Lower lobe of right lung (tissue), 2 donors: ENCODE measurements around the gene IGFBP2. TPM values are rescaled to one million over a fixed set of nuclear protein-coding genes. Genes with fewer than 3 reads are reported as not detected.

Experiments used
- ATAC-seq, 2 donors: fragments of 200-7000 bp; cut with Tn5 transposase; one replicate each; pipeline ENCODE4 v1.9.1; 2020 to 2022; ENCODE audit warnings: mild to moderate bottlenecking in 2 of 2, moderate library complexity in 2 of 2
- DNase-seq: peaks from one replicate; pipeline ENCODE4 v3.0.0-alpha.2; 2020
- H3K27ac ChIP-seq: fragments of 200-600 bp; one replicate; pipeline ENCODE4 v1.8.0; 2022
- H3K27me3 ChIP-seq: fragments of 200-600 bp; one replicate; pipeline ENCODE4 v1.8.0; 2022; ENCODE audit warnings: low read depth
- H3K36me3 ChIP-seq: fragments of 200-600 bp; one replicate; pipeline ENCODE4 v1.8.0; 2022; ENCODE audit warnings: mild to moderate bottlenecking
- H3K4me1 ChIP-seq: fragments of 200-600 bp; one replicate; pipeline ENCODE4 v1.8.0; 2022
- H3K4me3 ChIP-seq: fragments of 200-600 bp; one replicate; pipeline ENCODE4 v1.8.0; 2022; ENCODE audit warnings: mild to moderate bottlenecking
- H3K9me3 ChIP-seq: fragments of 200-600 bp; one replicate; pipeline ENCODE4 v1.8.0; 2022
- intact Hi-C: fragments of 100-400 bp; cut with DNase I; formaldehyde crosslinking; loops from one replicate; pipeline ENCODE4 v1.11.0; 2022
- total RNA-seq: library from RNA; stranded (reverse); fragmentation: NEBNext Ultra II Directional; extraction: Animal tissue kit (Norgen Biotek cat#: 25700); gene quantifications from one replicate; pipeline ENCODE4 v1.2.1, GENCODE V29; 2021
- TF ChIP-seq, protein P1 (sequence below): fragments of 200-600 bp; IDR thresholded peaks from one replicate; pipeline ENCODE4 v1.8.0; 2022; ENCODE audit warnings: antibody characterized with exemption, mild to moderate bottlenecking
- donor health status: DM: no; HTN: yes; CAD: no; lungs with severe emphysema.

IGFBP2 gene
- total RNA-seq, 1 donor from 2014 or later = 37.7 TPM

DNA sequence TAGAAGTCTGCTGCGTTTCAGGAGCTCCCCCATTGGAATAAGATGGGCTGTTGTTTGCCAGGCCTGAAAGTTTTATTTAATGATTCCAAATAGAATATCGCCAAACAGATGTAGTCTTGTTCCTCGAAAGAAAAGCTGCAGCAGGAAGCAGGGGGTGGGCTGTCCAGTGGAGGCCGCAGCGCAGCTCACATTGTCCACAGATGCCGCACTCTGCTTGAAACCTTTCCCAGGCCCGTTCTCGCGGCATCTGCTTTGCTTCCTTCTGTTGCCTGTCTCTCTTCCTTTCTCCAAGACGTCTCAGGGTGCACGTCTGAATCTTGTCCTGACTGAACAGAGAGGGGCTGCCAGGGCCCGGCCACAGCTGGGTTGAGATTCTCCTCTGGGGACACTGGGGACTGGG, 12.4 kb upstream of the IGFBP2 start:
- Histone ChIP-seq H3K27me3 (no peaks in the 10 kb centered on the region), H3K9me3 (no peaks in the 10 kb centered on the region), H3K4me3 (no peak overlapping the region), H3K36me3 (no peaks in the 10 kb centered on the region), H3K4me1 (no peaks in the 10 kb centered on the region), H3K27ac (no peak overlapping the region)
- DNase-seq (no peak), ATAC-seq (no peak)
- TF ChIP-seq, protein P1, sequence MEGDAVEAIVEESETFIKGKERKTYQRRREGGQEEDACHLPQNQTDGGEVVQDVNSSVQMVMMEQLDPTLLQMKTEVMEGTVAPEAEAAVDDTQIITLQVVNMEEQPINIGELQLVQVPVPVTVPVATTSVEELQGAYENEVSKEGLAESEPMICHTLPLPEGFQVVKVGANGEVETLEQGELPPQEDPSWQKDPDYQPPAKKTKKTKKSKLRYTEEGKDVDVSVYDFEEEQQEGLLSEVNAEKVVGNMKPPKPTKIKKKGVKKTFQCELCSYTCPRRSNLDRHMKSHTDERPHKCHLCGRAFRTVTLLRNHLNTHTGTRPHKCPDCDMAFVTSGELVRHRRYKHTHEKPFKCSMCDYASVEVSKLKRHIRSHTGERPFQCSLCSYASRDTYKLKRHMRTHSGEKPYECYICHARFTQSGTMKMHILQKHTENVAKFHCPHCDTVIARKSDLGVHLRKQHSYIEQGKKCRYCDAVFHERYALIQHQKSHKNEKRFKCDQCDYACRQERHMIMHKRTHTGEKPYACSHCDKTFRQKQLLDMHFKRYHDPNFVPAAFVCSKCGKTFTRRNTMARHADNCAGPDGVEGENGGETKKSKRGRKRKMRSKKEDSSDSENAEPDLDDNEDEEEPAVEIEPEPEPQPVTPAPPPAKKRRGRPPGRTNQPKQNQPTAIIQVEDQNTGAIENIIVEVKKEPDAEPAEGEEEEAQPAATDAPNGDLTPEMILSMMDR = no peak
- intact Hi-C loops = no loop called here

DNA sequence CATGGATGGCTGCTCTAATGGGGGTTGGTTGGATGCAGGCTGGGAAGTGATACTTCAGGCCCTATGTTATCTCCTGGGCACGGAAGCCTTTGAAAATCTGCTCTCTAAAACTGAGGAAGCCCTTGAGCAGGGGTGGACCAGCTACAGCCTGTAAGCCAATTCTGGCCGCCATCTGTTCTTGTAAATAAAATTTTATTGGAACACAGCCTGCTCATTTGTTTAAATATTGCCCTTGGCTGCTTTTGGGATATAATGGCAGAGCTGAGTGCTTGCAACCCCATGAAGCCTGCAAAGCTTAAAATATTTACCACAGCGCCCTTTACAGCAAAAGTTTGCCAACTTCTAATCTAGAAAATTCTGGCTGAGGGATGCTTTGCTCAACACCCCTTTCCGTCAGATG, 11.9 kb upstream of the IGFBP2 start:
- no peaks in the 10 kb centered on the region for H3K4me1 ChIP-seq
- H3K27ac ChIP-seq = no peak overlapping the region
- DNase-seq (no peak), ATAC-seq (no peak)
- no peak overlapping the region for H3K4me3 ChIP-seq
- no peaks in the 10 kb centered on the region for H3K27me3 ChIP-seq
- no peaks in the 10 kb centered on the region for H3K9me3 ChIP-seq
- no peaks in the 10 kb centered on the region for H3K36me3 ChIP-seq
- intact Hi-C loops = no loop called here
- TF ChIP-seq, protein P1 = no peak

DNA sequence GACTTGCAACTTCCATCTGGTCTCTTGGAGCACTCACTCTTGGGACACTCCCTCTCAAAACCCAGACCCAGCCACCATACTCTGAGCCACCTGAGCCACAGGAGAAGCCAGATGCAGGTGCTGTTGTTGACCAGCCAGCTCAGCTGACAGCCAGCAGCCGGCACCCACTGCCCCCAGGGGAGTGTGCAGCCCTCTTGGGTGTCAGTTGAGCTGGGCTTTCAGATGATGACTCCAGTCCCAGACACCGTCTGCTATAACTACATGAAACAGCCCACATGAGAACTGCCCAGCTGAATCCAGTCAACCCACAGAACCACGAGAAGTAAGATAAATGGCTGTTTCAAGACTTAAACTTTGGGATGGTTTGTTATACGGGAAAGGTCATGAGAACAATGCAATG, 10.7 kb upstream of the IGFBP2 start:
- H3K27ac ChIP-seq = no peak overlapping the region
- H3K27me3 ChIP-seq = no peaks in the 10 kb centered on the region
- H3K9me3 ChIP-seq = no peaks in the 10 kb centered on the region
- H3K4me3 ChIP-seq = no peak overlapping the region
- ATAC-seq = no peak
- H3K4me1 ChIP-seq = no peaks in the 10 kb centered on the region
- intact Hi-C loops = no loop called here
- DNase-seq = no peak
- no peaks in the 10 kb centered on the region for H3K36me3 ChIP-seq
- TF ChIP-seq, protein P1 = no peak

DNA sequence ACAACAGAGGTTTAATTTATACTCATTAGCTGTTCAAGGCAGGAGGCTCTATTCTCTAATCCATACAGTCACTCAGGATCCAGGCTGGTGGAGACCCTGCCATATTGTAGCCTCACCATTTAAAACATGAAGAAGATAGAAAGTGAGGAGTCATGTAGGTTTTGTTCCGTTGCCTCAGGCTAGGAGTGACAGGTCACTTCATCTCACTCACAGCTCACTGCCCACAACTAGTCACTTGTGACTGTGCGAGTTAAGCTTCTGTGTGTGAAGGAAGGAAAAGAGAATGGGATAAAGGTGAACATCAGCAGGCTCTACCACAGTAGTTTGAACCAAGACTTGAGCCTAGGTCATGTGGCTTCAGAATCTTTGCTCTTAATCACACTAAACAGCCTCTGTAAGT, 9.0 kb upstream of the IGFBP2 start:
- no peak for DNase-seq
- no peak overlapping the region for H3K27ac ChIP-seq
- no peak for ATAC-seq
- no peaks in the 10 kb centered on the region for H3K9me3 ChIP-seq
- H3K27me3 ChIP-seq = no peaks in the 10 kb centered on the region
- no peak overlapping the region for H3K4me3 ChIP-seq
- intact Hi-C loops = no loop called here
- no peaks in the 10 kb centered on the region for H3K4me1 ChIP-seq
- no peaks in the 10 kb centered on the region for H3K36me3 ChIP-seq
- TF ChIP-seq, protein P1 = no peak

DNA sequence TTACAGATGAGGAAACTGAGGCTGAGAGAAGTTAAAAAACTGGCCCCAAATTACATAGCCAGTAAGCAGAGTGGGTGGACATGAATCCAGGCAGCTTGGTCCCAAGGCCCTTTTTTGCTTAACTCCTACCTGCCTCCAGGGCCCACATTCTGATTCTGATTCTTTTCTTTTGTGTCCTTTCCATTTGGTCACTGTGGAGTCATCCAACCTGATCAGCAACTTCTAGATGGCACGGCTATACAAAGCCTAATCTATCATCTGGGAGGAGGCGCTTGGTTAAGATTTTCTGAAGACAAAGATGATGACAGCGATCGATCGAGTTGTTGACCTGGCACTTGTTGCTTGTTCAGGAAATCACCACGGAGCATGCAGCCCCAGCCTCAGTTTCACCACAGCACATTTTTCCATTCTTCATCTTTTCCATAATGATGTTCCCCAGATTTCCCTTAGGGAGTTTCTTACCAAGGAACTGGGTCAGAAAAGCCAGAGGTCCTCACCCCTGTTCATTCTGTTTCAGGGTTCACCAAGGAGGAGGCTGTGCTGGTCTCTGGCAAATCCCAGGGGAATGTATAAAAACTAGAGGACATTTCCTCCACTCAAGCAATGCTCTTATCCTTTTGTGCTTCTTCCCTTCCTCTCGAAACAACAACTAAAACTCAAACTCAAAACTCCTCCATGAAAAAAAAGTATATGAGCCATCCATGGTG, 6.9 kb upstream of the IGFBP2 start:
- ATAC-seq (no peak), DNase-seq (no peak)
- Histone ChIP-seq H3K9me3 (no peaks in the 10 kb centered on the region), H3K36me3 (no peaks in the 10 kb centered on the region), H3K27me3 (no peaks in the 10 kb centered on the region), H3K27ac (no peak overlapping the region), H3K4me1 (no peaks in the 10 kb centered on the region), H3K4me3 (no peak overlapping the region)
- intact Hi-C loops = no loop called here
- TF ChIP-seq, protein P1 = no peak
